ENCODE data around the gene IL17REL. TPM values are rescaled to one million over a fixed set of nuclear protein-coding genes. Genes with fewer than 3 reads are reported as not detected.
"Not testable (repeated sequence)": the region's sequence is repeated elsewhere in the genome, so short reads cannot be mapped to it uniquely, and the experiment has no call there.

The IL17REL gene
- polyA plus RNA-seq, 3 donors: 0.03 to 0.11 TPM; not detected in 1

DNA sequence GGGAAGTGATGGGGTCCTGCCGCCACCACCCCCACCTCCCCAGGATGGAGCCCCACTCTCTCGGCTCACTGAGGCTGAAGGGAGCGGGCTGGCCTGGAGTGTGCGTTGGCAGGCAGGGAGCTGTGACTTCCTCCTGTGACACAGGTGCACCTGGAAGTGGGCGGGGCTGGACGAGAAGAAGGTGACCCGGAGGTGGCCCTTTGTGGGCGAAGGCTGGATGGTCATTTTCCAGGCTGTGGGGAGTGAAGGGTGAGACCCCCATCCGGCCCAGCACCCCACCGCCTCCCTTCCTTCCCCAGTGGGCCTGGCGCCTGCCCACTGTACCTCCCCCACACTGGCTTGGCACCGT, 15.3 kb downstream of the IL17REL start:
- 64 to 78% (median 75%) methylated on average over 11 to 12 of the region's 12 CpGs for WGBS, 3 donors
- H3K27ac ChIP-seq (ENCODE audit: low read depth, low read length): no peak overlapping the region

DNA sequence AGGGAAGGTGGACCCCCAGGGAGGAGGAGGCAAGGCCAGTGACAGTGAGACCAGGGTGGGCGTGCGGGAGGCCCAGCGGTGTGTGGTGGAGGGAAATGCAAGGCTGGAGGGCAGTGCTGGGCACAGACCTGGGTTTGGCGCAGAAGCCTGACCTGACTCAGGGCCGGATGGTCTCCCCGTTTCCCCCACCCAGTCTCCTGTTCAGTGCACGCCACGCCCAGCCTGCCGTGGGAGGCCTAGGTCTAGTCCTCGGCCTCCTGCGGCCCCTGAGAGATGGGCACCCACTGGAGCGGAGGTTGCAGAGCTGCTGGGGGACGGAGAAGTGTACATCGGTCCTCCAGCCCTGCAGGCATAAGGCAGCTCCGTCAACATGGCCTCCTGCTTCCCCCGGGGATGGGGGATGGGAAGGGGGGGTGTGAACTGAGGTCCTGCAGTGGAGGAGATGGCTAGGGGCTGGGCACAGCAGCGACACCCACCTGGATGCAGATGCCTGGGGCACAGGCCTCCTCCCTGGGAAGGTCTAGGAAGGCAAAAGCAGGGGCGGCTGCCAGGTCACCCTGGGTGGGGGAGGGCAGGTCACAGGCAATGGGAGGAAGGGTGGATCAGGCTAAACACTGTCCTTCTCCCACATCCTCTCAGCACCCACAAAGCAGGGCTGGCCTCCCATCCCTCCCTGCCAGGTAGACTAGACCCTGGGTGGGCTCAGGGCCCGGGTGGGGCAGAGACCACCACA, 15.9 kb downstream of the IL17REL start:
- WGBS, 3 donors: 86 to 88% (median 88%) methylated on average over 19 of the region's 19 CpGs
- H3K27ac ChIP-seq (ENCODE audit: low read depth, low read length): no peak overlapping the region

DNA sequence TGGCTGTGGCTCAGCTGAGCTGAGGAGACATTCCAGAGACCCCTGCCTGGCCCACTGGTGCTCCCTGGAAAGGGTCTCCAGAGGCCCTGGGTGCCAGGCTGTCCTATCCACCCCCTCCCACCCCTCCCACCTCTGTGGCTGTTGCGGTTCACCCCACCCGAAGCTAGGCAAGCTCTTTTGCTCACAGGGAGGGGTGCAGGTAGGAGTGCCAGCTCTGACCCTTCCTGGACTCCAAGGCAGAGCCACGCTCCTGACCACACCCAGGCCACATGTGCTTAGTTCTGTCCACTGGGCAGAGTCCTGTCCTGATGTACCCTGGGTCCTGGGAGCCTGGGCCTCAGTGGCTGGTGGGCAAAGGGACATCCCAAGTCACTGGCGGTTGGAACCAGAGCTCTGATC, 16.4 kb downstream of the IL17REL start:
- WGBS, 3 donors: 84 to 94% (median 88%) methylated on average over 4 of the region's 4 CpGs
- no peak overlapping the region for H3K27ac ChIP-seq (ENCODE audit: low read depth, low read length)

- WGBS, 3 donors: 87 to 90% (median 87%) methylated on average over 10 of the region's 10 CpGs
- H3K27ac ChIP-seq (ENCODE audit: low read depth, low read length): no peak overlapping the region
These were observed 17.0 kb downstream of the IL17REL start for GRCh38 chr22:49995361-49996118.

GRCh38 chr22:49995041-49995360, 17.6 kb downstream of the IL17REL start:
- no peak overlapping the region for H3K27ac ChIP-seq (ENCODE audit: low read depth, low read length)
- 57 to 76% (median 62%) methylated on average over 2 to 3 of the region's 3 CpGs for WGBS, 3 donors

DNA sequence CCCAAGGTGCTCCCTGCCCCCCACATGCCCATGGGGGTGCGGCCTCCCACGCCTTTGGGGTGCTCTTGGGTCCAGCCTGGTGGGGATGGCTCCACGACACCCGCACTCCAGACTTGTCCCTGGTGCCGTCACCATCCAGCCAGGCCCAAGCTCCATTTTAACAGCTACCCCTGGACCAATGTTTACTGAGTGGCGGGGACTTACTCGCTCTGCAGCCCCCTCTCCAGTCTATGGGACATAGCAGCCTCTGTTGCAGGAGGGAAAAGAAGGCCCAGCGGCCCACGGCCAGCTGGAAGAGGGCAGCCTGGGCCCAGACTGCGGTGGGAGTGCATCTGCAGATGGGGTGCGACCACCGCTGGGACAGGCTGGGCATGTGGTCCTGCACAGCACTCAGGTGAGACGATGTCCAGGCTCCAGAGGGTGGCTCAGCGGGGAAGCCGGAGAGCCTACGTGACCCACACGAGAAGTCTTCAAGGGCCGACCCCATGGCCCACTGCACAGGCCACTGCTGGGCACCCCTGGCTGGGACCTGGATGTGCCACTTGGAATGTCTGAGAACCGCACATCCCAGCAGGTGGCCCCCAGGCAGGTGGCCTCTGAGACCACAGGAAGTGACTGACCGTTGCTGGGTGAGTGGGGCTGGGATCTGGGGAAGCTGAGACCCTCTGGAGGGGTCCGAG, 18.1 kb downstream of the IL17REL start:
- WGBS, 3 donors: 88 to 93% (median 91%) methylated on average over 21 of the region's 21 CpGs
- no peak overlapping the region for H3K27ac ChIP-seq (ENCODE audit: low read depth, low read length)

- no peak overlapping the region for H3K27ac ChIP-seq (ENCODE audit: low read depth, low read length)
- 64 to 76% (median 74%) methylated on average over 11 of the region's 11 CpGs for WGBS, 3 donors
These were observed 18.8 kb downstream of the IL17REL start for GRCh38 chr22:49993649-49994360.

- no peak overlapping the region for H3K27ac ChIP-seq (ENCODE audit: low read depth, low read length)
- WGBS, 3 donors: 29 to 39% (median 35%) methylated on average over 23 of the region's 23 CpGs
These were observed 19.5 kb downstream of the IL17REL start for GRCh38 chr22:49992921-49993648.

DNA sequence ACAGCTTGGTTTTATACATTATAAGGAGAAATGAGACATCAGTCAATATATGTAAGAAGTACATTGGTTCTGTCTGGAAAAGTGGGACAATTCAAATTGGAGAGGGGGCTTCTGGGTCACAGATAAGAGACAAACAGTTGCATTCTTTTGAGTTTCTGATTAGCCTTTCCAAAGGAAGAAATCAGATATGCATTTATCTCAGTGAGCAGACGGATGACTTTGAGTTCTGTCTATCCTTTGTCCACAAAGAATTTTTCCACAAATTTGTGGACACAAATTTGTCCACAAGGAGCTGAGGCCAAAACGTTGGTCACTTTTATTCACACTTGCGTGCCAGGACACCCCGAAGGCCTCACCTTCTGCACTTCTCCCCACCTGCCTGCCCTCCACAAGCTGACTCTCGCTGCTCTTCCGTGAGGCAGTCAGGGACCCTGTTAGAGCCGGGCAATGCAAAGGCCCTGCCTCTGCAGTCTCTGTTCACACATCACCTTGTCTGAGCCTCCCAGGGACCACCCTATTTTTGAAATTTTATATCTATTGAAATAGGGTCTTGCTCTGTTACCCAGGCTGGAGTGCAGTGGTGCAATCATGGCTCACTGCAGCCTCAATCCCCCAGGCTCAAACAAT, 20.5 kb downstream of the IL17REL start:
- 88 to 92% (median 89%) methylated on average over 7 of the region's 7 CpGs for WGBS, 3 donors
- no peak overlapping the region for H3K27ac ChIP-seq (ENCODE audit: low read depth, low read length)

DNA sequence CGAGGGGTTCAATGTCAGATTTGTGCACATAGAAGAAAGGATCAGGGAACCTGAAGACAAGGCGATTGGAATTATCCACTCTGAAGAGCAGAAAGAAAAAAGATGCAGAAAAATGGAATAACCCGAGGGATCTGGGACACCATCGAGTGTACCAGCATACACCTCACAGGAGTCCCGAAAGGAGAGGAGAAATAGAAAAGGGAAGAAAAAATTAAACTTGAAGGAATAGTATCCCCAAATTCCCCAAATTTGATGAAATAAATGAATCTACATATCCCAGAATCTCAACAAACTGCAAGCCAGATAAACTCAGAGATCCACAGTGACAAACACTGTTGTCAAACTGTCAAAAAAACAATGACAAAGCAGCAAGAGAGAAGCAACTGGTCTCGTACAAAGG, 21.4 kb downstream of the IL17REL start:
- H3K27ac ChIP-seq (ENCODE audit: low read depth, low read length): no peak overlapping the region
- 88 to 93% (median 93%) methylated on average over 6 of the region's 6 CpGs for WGBS, 3 donors

DNA sequence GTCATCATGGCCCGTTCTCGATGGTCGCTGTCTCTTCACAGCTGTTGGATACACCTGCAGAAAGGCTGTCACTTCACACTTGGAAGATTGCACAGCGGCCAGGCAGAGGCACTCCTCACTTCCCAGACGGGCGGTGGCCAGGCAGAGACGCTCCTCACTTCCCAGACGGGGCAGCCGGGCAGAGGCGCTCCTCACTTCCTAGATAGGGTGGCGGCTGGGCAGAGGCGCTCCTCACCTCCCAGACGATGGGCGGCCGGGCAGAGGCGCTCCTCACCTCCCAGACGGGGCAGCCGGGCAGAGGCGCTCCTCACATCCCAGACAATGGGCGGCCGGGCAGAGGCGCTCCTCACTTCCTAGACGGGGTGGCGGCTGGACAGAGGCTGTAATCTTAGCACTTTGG, 22.7 kb downstream of the IL17REL start:
- H3K27ac ChIP-seq (ENCODE audit: low read depth, low read length): not testable (repeated sequence)
- WGBS, 3 donors: 94 to 95% (median 95%) methylated on average over 24 of the region's 24 CpGs

DNA sequence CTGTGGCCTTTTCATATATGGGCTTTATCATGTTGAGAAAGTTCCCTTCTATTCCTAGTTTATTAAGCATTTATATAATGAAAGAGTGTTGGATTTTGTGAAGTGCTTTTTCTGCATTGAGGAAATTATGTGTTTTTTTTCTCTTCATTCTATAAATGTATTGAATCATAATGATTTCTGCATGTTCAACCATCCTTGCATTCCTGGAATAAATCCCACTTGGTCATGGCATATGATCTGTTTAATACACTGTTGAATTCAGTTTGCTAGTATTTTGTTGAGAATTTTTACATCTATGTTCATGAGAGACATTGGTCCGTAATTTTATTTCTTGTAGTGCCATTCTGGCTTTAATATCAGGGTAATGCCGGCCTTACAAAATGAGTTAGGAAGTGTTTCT, 26.2 kb downstream of the IL17REL start:
- H3K27ac ChIP-seq (ENCODE audit: low read depth, low read length): no peak overlapping the region
- 95 to 99% (median 96%) methylated on average over 2 of the region's 2 CpGs for WGBS, 3 donors

DNA sequence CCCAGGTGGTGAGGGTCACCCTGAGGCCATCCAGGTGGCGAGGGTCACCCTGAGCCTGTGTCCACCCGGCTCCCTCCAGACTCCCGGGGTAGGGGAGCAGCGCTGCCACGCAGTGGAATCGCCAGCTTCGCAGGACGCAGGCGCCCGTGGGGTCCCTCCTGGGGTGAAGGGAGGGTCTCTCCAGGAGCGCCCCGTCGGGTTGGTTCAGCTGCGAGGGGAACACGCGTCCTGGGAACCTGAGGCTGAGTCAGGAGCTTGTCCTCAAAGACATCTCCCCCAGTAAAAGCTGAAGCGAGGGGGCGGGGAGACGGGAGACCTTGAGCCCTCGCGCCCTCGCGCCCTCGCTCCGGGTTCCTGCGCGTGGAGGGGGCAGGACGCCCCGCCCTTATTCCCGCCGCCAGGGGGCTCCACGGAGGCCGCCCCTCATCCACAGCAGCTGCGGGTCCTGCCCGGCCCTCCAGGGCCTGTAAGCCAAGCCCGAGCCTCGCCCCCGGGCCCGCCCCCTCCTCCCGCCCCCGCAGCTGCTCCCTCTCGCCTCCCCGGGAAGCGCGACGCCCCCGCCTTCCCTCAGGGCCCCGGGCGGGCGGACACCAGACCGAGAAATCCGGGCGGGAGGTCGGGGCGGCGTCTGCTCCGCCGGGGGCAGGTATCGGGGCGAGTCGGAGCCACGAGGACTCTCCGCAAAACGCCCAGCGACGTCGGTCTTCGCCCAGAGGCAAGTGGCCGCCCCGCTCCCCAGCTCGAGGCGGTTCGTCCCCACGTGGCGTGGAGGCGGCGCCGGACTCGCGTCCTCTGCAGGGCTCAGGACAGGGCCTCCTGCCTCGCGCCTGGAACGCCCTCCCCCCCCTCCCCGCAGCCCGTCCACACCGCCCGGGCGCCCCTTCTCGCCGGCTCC, 29.2 kb downstream of the IL17REL start:
- WGBS, 3 donors: 12 to 14% (median 13%) methylated on average over 56 to 90 of the region's 90 CpGs

DNA sequence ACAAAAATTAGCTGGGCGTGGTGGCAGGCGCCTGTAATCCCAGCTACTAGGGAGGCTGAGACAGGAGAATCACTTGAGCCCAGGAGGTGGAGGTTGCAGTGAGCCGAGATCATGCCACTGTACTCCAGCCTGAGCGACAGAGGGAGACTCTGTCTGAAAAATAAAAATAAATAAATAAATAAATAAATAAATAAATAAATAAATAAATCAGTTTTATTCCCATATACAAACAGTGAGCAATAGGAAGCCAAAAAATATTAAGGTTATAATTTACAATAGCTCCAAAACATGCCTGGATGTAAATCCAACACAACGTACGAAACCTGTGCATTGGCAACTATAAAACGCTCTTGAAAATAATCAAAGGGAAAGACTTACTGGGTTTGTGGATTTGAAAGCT, 30.8 kb downstream of the IL17REL start:
- 96 to 97% (median 97%) methylated on average over 7 of the region's 7 CpGs for whole genome bisulfite sequencing, 3 donors
- not testable (repeated sequence) for H3K27ac ChIP-seq (ENCODE audit: low read depth, low read length)

More for the DNA sequence above, 29.2 kb downstream of the IL17REL start:
- H3K27ac ChIP-seq (ENCODE audit: low read depth, low read length): no peak overlapping the region

- no peak overlapping the region for H3K27ac ChIP-seq (ENCODE audit: low read depth, low read length)
- 56 to 61% (median 60%) methylated on average over 7 of the region's 7 CpGs for WGBS, 3 donors
These were observed 32.8 kb downstream of the IL17REL start for GRCh38 chr22:49979587-49980264.

- 81 to 90% (median 86%) methylated on average over 14 of the region's 14 CpGs for WGBS, 3 donors
- no peak overlapping the region for H3K27ac ChIP-seq (ENCODE audit: low read depth, low read length)
These were observed 35.0 kb downstream of the IL17REL start for GRCh38 chr22:49977578-49977977.
